GM18507 (cell line): Measurements from ENCODE around the gene MYCN.
A peak's percentile ranks its signal among the peaks of the same experiment; 100 is the strongest.
"Not testable (repeated sequence)": the region's sequence is repeated elsewhere in the genome, so short reads cannot be mapped to it uniquely, and the experiment has no call there.

ENCODE experiments used
- DNase-seq: peaks from one replicate; pipeline ENCODE4 v3.0.0; 2011; ENCODE audit warnings: low read depth; ENCODE audit not compliant: insufficient read length; ENCODE audit errors: extremely low spot score
- FAIRE-seq: peaks from 2 replicates; lab custom pipeline; 2011; peaks lifted over from hg19 to GRCh38; lab: Jason Lieb, UNC

The MYCN gene

GRCh38 chr2:15939854-15940660 lies at the start of gene MYCN:
MYCN (plus strand) TSS chr2:15940550; CDS start chr2:15942065, 1,515 bp downstream.
- peak; percentile 44 for FAIRE-seq
- no peak for DNase-seq

- FAIRE-seq (no peak), DNase-seq (no peak)
These were observed 49.1 kb upstream of the MYCN start for GRCh38 chr2:15890936-15891905.

GRCh38 chr2:15892151-15892880 lies 48.0 kb upstream of the MYCN start:
- FAIRE-seq, result no peak

GRCh38 chr2:15893085-15893484 lies 47.3 kb upstream of the MYCN start:
- FAIRE-seq (no peak), DNase-seq (no peak)

More at GRCh38 chr2:15892151-15892880, 48.0 kb upstream of the MYCN start:
- no peak for DNase-seq

GRCh38 chr2:15893689-15894480 lies 46.5 kb upstream of the MYCN start:
- DNase-seq (no peak), FAIRE-seq (no peak)

GRCh38 chr2:15894481-15895144 lies 45.7 kb upstream of the MYCN start:
- FAIRE-seq, result no peak
- DNase-seq, result no peak

- DNase-seq, result no peak
- no peak for FAIRE-seq
These were observed 44.5 kb upstream of the MYCN start for GRCh38 chr2:15895615-15896469.

- no peak for FAIRE-seq
- no peak for DNase-seq
These were observed 43.5 kb upstream of the MYCN start for GRCh38 chr2:15896859-15897258.

GRCh38 chr2:15897431-15898098 lies 42.8 kb upstream of the MYCN start:
- no peak for FAIRE-seq
- DNase-seq, result no peak

GRCh38 chr2:15899327-15899612 lies 41.1 kb upstream of the MYCN start:
- no peak for FAIRE-seq
- DNase-seq, result no peak

- DNase-seq, result no peak
- no peak for FAIRE-seq
These were observed 40.4 kb upstream of the MYCN start for GRCh38 chr2:15899751-15900493.

GRCh38 chr2:15901095-15901807 lies 39.1 kb upstream of the MYCN start:
- FAIRE-seq, result no peak
- no peak for DNase-seq

- FAIRE-seq (no peak), DNase-seq (no peak)
These were observed 38.6 kb upstream of the MYCN start for GRCh38 chr2:15901808-15902130.

- not testable (repeated sequence) for DNase-seq, FAIRE-seq
These were observed 36.4 kb upstream of the MYCN start for GRCh38 chr2:15903910-15904309.

GRCh38 chr2:15905267-15905645 lies 35.1 kb upstream of the MYCN start:
- FAIRE-seq (no peak), DNase-seq (no peak)

- FAIRE-seq, result no peak
- DNase-seq, result no peak
These were observed 34.3 kb upstream of the MYCN start for GRCh38 chr2:15905986-15906491.
